ENCODE results near the gene FBLN2. TPM values are rescaled to one million over a fixed set of nuclear protein-coding genes. Genes with fewer than 3 reads are reported as not detected.

FBLN2 gene
- total and polyA plus RNA-seq, 10 of the 15 experiments (the other 5 are each of a cell fraction or from before 2014, with no cell fraction given), result 0.03 to 0.41 (median 0.12) TPM; not detected in 2

DNA sequence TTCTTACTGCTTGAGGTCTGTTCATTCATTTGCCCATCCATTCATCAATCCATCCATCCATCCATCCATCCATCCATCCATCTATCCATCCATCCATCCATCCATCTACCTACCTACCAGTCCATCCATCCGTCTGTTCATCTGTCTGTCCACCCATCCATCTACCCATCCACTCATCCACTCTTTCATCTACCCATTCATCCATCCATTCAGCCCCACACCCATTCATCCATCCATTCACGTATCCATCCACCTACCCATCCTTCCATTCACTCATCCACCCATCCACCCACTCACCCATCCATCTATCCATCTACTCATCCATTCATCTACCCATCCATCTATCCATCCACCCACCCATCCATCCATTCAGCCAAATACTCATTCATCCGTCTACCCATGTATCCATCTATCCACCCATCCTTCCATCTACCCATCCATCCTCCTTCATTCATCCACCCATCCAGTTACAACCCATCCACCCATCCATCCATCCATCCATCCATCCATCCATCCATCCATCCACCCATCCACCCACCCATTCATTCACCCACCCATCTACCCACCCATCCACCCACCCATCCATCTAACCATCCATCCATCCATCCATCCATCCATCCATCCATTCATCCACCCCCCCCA lies 68.3 kb downstream of the FBLN2 start:
- no peaks in the 10 kb centered on the region for H3K27me3 ChIP-seq (replicated peaks in 1 of 2; ENCODE audit: control insufficient read depth in 2 of 2, insufficient read depth in 2 of 2, low read length in 1 of 2)
- RAD21 ChIA-PET (ENCODE audit: unreplicated experiment), result no interaction called here
- no TSS peak for BruUV-seq (replicated peaks)
- DNase-seq (ENCODE audit: low read depth, low spot score), result no peak
- TF ChIP-seq HDAC2 (IDR thresholded peaks at IDR 0.05) (no peak), ETV6 (conservative IDR thresholded peaks at IDR 0.05 in 1 of 2, IDR thresholded peaks at IDR 0.05 in 1 of 2; ENCODE audit: borderline replicate concordance in 1 of 2, low read depth in 1 of 2) (no peak), BRCA1 (IDR thresholded peaks at IDR 0.05; ENCODE audit: low read depth, low read length) (no peak), TBL1XR1 (IDR thresholded peaks at IDR 0.05; ENCODE audit: low read depth, low read length) (no peak), SIX5 (IDR thresholded peaks at IDR 0.05; ENCODE audit: low read depth, low read length, severe bottlenecking) (no peak), YY1 (IDR thresholded peaks at IDR 0.05; ENCODE audit: low read depth, low read length) (no peak), ASH2L (IDR thresholded peaks at IDR 0.05; ENCODE audit: borderline replicate concordance, low read depth) (no peak), IKZF1 (conservative IDR thresholded peaks at IDR 0.05) (no peak), HCFC1 (IDR thresholded peaks at IDR 0.05; ENCODE audit: low read length) (no peak)
- TF ChIP-seq, protein P1, sequence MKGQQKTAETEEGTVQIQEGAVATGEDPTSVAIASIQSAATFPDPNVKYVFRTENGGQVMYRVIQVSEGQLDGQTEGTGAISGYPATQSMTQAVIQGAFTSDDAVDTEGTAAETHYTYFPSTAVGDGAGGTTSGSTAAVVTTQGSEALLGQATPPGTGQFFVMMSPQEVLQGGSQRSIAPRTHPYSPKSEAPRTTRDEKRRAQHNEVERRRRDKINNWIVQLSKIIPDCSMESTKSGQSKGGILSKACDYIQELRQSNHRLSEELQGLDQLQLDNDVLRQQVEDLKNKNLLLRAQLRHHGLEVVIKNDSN (IDR thresholded peaks at IDR 0.05; ENCODE audit: borderline replicate concordance, extremely low read length, insufficient read depth, low read depth, low read length), result no peak
- TF ChIP-seq, protein P2, sequence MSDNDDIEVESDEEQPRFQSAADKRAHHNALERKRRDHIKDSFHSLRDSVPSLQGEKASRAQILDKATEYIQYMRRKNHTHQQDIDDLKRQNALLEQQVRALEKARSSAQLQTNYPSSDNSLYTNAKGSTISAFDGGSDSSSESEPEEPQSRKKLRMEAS (IDR thresholded peaks at IDR 0.05; ENCODE audit: low read depth, low read length), result no peak
- TF ChIP-seq, protein P3, sequence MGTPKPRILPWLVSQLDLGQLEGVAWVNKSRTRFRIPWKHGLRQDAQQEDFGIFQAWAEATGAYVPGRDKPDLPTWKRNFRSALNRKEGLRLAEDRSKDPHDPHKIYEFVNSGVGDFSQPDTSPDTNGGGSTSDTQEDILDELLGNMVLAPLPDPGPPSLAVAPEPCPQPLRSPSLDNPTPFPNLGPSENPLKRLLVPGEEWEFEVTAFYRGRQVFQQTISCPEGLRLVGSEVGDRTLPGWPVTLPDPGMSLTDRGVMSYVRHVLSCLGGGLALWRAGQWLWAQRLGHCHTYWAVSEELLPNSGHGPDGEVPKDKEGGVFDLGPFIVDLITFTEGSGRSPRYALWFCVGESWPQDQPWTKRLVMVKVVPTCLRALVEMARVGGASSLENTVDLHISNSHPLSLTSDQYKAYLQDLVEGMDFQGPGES (IDR thresholded peaks at IDR 0.05), result no peak
- no peaks in the 10 kb centered on the region for H3K9me3 ChIP-seq (replicated peaks; ENCODE audit: control insufficient read depth, insufficient read depth, low read length)
- CTCF ChIA-PET, result interaction anchor here (0.6 kb wide), 1 partner anchor 399 kb away, joined by 3 read pairs; no protein-coding TSS in a partner anchor
- intact Hi-C loops (cut with micrococcal nuclease; ENCODE audit: unreplicated experiment), result no loop called here
- 0% methylated on average over 3 of the region's 3 CpGs for WGBS (ENCODE audit: insufficient coverage, insufficient replicate concordance, low lambda C conversion rate, missing lambda C conversion rate)
- no peak overlapping the region for H3K4me2 ChIP-seq (ENCODE audit: control insufficient read depth, insufficient read depth)
- no peaks in the 10 kb centered on the region for H3K36me3 ChIP-seq (ENCODE audit: control insufficient read depth in 2 of 2, insufficient read depth in 2 of 2, low read length in 1 of 2)
- FAIRE-seq, result no peak
- no peak overlapping the region for H2AFZ ChIP-seq (ENCODE audit: control insufficient read depth, low read depth, low read length)
- H4K20me1 ChIP-seq (ENCODE audit: control insufficient read depth, insufficient read depth), result no peaks in the 10 kb centered on the region
- H3K27ac ChIP-seq (ENCODE audit: control insufficient read depth, insufficient read depth), result no peak overlapping the region
- SMC1A ChIA-PET (ENCODE audit: uncharacterized antibody, unreplicated experiment), result no interaction called here
- ATAC-seq, result no peak
- H3K4me1 ChIP-seq (ENCODE audit: control insufficient read depth, insufficient read depth, low read length), result no peaks in the 10 kb centered on the region
- in situ Hi-C loops (cut with MboI), result no loop called here
- H3K79me2 ChIP-seq (ENCODE audit: control insufficient read depth, insufficient read depth, low read length), result no peaks in the 10 kb centered on the region
- H3K4me3 ChIP-seq, result no peak overlapping the region
- POLR2A ChIA-PET, result no interaction called here
- H3K9ac ChIP-seq (ENCODE audit: control insufficient read depth, insufficient read depth, low read length), result no peak overlapping the region

Measured in GM12878 (cell line).